Measurements from ENCODE around the gene IGFBP3.

Gene IGFBP3

GRCh38 chr7:45873035-45873354, 48.1 kb downstream of the IGFBP3 start, which contains the start of gene CCDC201:
Gene CCDC201 (minus strand): TSS chr7:45873082. CDS start chr7:45873007, 75 bp downstream.
- in situ Hi-C loops (cut with MboI; ENCODE audit: low pct_unique_long_range_greater_than_20kb, low sequenced_read_pairs, unreplicated experiment), result loop anchor here (25.0 kb wide), 2 partner anchors 211 to 711 kb away; partner anchors contain the start of gene RAMP3
- no peak for DNase-seq (ENCODE audit: low spot score)
- no peak for TF ChIP-seq CTCF (IDR thresholded peaks at IDR 0.05; ENCODE audit: extremely low read depth, insufficient read depth, missing control alignments)

- in situ Hi-C loops (cut with MboI; ENCODE audit: low pct_unique_long_range_greater_than_20kb, low sequenced_read_pairs, unreplicated experiment), result loop anchor here (25.0 kb wide), 2 partner anchors 210 to 710 kb away; partner anchors contain the start of gene RAMP3
- no peak for DNase-seq (ENCODE audit: low spot score)
- peak; percentile 64 for TF ChIP-seq CTCF (IDR thresholded peaks at IDR 0.05; ENCODE audit: extremely low read depth, insufficient read depth, missing control alignments)
These were observed 48.7 kb downstream of the IGFBP3 start for GRCh38 chr7:45872116-45873034.

- no peak for TF ChIP-seq CTCF (IDR thresholded peaks at IDR 0.05; ENCODE audit: extremely low read depth, insufficient read depth, missing control alignments)
- in situ Hi-C loops (cut with MboI; ENCODE audit: low pct_unique_long_range_greater_than_20kb, low sequenced_read_pairs, unreplicated experiment), result loop anchor here (25.0 kb wide), 2 partner anchors 207 to 707 kb away; partner anchors contain the start of gene RAMP3
- no peak for DNase-seq (ENCODE audit: low spot score)
These were observed 51.6 kb downstream of the IGFBP3 start for GRCh38 chr7:45869426-45869825.

- TF ChIP-seq CTCF (IDR thresholded peaks at IDR 0.05; ENCODE audit: extremely low read depth, insufficient read depth, missing control alignments), result no peak
- in situ Hi-C loops (cut with MboI; ENCODE audit: low pct_unique_long_range_greater_than_20kb, low sequenced_read_pairs, unreplicated experiment), result loop anchor here (25.0 kb wide), 2 partner anchors 205 to 705 kb away; partner anchors contain the start of gene RAMP3
These were observed 53.6 kb downstream of the IGFBP3 start for GRCh38 chr7:45867471-45867870.

GRCh38 chr7:45865594-45866410, 55.3 kb downstream of the IGFBP3 start:
- no peak for TF ChIP-seq CTCF (IDR thresholded peaks at IDR 0.05; ENCODE audit: extremely low read depth, insufficient read depth, missing control alignments)
- no peak for DNase-seq (ENCODE audit: low spot score)
- in situ Hi-C loops (cut with MboI; ENCODE audit: low pct_unique_long_range_greater_than_20kb, low sequenced_read_pairs, unreplicated experiment), result loop anchor here (25.0 kb wide), 2 partner anchors 204 to 704 kb away; partner anchors contain the start of gene RAMP3

More at GRCh38 chr7:45867471-45867870, 53.6 kb downstream of the IGFBP3 start:
- DNase-seq (ENCODE audit: low spot score), result no peak

- in situ Hi-C loops (cut with MboI; ENCODE audit: low pct_unique_long_range_greater_than_20kb, low sequenced_read_pairs, unreplicated experiment), result loop anchor here (25.0 kb wide), 2 partner anchors 201 to 701 kb away; partner anchors contain the start of gene RAMP3
- DNase-seq (ENCODE audit: low spot score), result no peak
- peak; percentile 17 for TF ChIP-seq CTCF (IDR thresholded peaks at IDR 0.05; ENCODE audit: extremely low read depth, insufficient read depth, missing control alignments)
These were observed 57.4 kb downstream of the IGFBP3 start for GRCh38 chr7:45863715-45864114.

All from GM13977 (cell line).